ACC112 (cell line): ENCODE results near the gene RNF6.

Experiments
- H2AFZ ChIP-seq: fragments of 200-600 bp; sonication (generic); one replicate; pipeline ENCODE4 v1.6.0; 2017; ENCODE audit warnings: antibody characterized with exemption, low read length; ENCODE audit not compliant: unreplicated experiment
- H3K27ac ChIP-seq: fragments of 200-600 bp; sonication (generic); 2 replicates; pipeline ENCODE4 v1.5.1; 2014; ENCODE audit warnings: low read depth, mild to moderate bottlenecking, antibody characterized with exemption, low read length, moderate library complexity
- H3K27me3 ChIP-seq: fragments of 200-600 bp; sonication (generic); 2 replicates; pipeline ENCODE4 v1.6.1; 2014; ENCODE audit warnings: mild to moderate bottlenecking, antibody characterized with exemption, low read length, moderate library complexity, mixed read lengths; ENCODE audit not compliant: insufficient read depth
- H3K36me3 ChIP-seq: fragments of 200-600 bp; sonication (generic); 2 replicates; pipeline ENCODE4 v1.6.1; 2016; ENCODE audit warnings: mild to moderate bottlenecking, antibody characterized with exemption, low read length, moderate library complexity, mixed read lengths; ENCODE audit not compliant: insufficient read depth
- H3K4me1 ChIP-seq: fragments of 200-600 bp; sonication (generic); one replicate; pipeline ENCODE4 v1.6.1; 2016; ENCODE audit warnings: low read length, mixed read lengths; ENCODE audit not compliant: insufficient read depth, unreplicated experiment, control insufficient read depth
- H3K4me3 ChIP-seq: fragments of 200-600 bp; sonication (generic); 2 replicates; pipeline ENCODE4 v1.5.1; 2014; ENCODE audit warnings: mild to moderate bottlenecking, low read depth, low read length
- H3K79me2 ChIP-seq: fragments of 200-600 bp; sonication (generic); one replicate; pipeline ENCODE4 v1.6.0; 2016; ENCODE audit warnings: low read length; ENCODE audit not compliant: control insufficient read depth, unreplicated experiment, insufficient read depth

The RNF6 gene

DNA sequence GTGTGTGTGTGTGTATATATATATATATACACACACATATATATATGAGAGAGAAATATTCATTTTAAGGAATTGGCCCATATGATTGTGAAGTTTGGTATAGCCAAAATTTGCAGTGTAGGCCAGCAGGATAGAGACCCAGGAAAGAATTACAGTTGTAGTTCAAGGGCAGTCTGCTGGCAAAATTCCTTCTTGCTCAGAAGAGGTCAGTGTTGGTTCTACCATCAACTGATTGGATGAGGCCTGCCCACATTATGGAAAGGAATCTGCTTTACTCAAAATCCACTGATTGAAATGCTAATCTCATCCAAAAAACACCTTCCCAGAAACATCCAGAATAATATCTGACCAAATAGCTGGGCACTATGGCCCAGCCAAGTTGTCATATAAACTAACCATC is 24.0 kb downstream of the RNF6 start:
- H3K27ac ChIP-seq = no peak overlapping the region
- no peaks in the 10 kb centered on the region for H3K27me3 ChIP-seq
- no peak overlapping the region for H3K4me3 ChIP-seq
- no peaks in the 10 kb centered on the region for H3K79me2 ChIP-seq
- no peak overlapping the region for H2AFZ ChIP-seq
- peaks cover 14% of the 10 kb centered on the region for H3K4me1 ChIP-seq
- H3K36me3 ChIP-seq = no peaks in the 10 kb centered on the region

DNA sequence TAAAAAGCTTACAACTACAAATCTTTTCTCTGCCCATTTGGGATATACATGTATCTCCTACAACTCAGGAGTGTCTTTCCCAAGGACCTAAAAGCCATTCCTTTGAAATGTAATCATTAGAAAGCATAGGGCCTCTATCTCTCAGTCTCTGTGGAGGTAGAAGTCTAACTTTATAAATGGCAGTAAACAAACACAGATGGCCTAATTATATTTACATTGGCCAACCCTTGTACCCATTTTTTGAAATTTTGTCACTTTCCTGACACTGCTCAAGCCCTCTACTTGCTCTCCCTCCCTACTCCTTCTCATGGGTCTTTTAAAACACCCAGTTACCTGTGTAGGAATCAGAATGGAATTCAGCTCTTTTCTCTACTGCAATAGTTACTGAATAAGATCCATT is 24.8 kb downstream of the RNF6 start:
- H3K36me3 ChIP-seq = no peaks in the 10 kb centered on the region
- no peak overlapping the region for H3K27ac ChIP-seq

DNA sequence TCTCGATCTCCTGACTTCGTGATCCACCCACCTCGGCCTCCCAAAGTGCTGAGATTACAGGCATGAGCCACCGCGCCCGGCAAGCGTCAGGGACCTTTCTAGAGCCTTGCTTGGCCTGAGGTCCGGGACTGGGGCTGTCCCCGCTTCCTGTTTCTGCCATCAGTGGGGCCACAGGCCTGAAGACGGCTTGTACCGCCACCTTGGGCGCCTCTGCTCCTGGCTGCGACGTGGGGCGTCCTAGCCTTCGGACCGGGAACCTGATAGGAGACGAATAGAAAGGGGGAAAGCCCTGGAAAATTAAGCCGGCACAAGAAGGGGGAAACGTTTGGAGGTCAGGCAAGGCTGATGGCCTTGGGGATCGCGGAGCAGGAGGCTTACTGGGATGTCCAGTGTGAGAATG is 35.1 kb downstream of the RNF6 start:
- Histone ChIP-seq H3K27me3 (no peaks in the 10 kb centered on the region), H3K79me2 (no peaks in the 10 kb centered on the region), H3K4me3 (peak overlapping the region; percentile 92), H3K27ac (no peak overlapping the region), H2AFZ (peak overlapping the region; percentile 31), H3K36me3 (no peaks in the 10 kb centered on the region), H3K4me1 (peaks cover 3% of the 10 kb centered on the region)

More for the DNA sequence above, 24.8 kb downstream of the RNF6 start:
- Histone ChIP-seq H3K27me3 (no peaks in the 10 kb centered on the region), H3K4me1 (peaks cover 7% of the 10 kb centered on the region), H2AFZ (no peak overlapping the region), H3K79me2 (no peaks in the 10 kb centered on the region), H3K4me3 (no peak overlapping the region)

DNA sequence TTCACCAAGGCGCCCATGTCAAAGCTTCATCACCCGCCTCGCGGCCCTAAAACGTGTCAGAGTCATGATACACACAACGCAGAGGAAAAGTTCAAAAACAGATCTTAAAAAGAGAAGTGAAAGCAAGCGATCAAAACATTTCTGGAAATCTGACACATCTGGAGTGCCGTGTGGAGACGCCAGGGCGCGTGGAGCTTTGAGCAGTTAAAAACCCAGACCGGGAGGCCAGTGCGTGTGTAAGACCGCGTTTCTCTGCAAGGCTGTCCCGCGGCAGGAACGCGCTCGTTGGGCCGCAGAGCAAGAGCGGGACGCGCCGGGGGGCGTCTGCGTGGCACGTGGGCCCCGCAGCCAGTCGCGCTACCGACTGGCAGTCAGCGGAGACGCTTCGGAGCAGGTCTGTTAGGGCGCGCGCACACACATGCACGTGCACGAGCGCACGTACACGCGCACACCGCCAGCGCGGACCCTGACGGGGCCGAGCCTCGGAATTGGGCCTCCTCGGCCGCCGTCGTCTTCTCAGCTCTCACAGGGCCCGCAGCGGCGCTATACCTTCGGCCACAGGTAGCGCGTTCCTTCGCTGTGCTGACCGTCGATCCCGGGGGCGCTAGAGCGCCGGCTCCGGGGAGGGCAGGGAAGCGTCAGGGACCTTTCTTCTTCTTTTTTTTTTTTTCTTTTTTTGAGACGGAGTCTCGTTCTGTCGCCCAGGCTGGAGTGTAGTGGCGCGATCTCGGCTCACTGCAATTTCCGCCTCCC is 35.8 kb downstream of the RNF6 start:
- H3K79me2 ChIP-seq = no peaks in the 10 kb centered on the region
- H3K27ac ChIP-seq = peak overlapping the region; percentile 53
- peak overlapping the region; percentile 92 for H3K4me3 ChIP-seq
- no peaks in the 10 kb centered on the region for H3K36me3 ChIP-seq
- peaks cover 3% of the 10 kb centered on the region for H3K4me1 ChIP-seq
- no peaks in the 10 kb centered on the region for H3K27me3 ChIP-seq
- H2AFZ ChIP-seq = peak overlapping the region; percentile 89

DNA sequence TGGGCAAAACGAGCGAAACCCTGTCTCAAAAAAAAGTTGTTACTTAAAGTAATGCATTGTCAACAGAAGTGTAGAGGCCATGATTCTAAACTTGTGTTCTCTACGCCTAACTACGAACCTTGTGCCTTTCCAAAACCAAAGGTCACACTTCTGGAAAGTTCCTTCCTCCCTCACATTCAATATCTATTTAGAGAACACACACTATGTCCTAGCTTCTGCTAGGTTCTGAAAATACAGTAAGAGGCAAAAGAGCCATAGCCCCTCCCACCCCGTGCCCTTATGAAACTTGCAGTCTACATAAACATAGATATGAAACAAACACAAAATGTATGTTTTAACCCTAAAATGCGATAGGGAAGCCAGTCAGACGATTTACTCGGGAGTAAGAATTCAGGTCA is 36.4 kb downstream of the RNF6 start:
- Histone ChIP-seq H3K27me3 (no peaks in the 10 kb centered on the region), H3K79me2 (no peaks in the 10 kb centered on the region), H3K27ac (peak overlapping the region; percentile 53), H2AFZ (peak overlapping the region; percentile 89), H3K36me3 (no peaks in the 10 kb centered on the region), H3K4me1 (peaks cover 3% of the 10 kb centered on the region), H3K4me3 (peak overlapping the region; percentile 92)

DNA sequence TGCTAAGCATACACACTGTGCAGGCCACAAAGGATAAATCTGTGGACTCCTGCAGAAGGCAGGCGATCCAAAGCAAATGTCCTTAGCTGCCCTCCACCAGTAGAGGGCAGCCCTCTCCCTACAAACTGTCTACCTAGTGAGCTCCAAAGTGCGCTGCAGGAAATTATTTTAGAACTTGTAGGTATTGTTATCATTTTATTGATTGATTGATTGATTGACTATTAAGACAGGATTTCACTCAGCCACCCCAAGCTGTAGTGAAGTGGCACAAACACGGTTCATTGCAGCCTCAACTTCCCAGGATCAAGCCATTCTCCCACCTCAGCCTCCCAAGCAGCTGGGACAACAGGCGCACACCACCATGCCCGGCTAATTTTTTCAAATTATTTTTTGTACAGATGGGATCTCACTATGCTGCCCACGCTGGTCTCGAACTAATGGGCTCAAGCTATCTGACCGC is 37.3 kb downstream of the RNF6 start:
- Histone ChIP-seq H3K4me3 (no peak overlapping the region), H3K27ac (no peak overlapping the region), H3K79me2 (no peaks in the 10 kb centered on the region), H2AFZ (no peak overlapping the region), H3K27me3 (no peaks in the 10 kb centered on the region), H3K36me3 (no peaks in the 10 kb centered on the region), H3K4me1 (peaks cover 3% of the 10 kb centered on the region)

DNA sequence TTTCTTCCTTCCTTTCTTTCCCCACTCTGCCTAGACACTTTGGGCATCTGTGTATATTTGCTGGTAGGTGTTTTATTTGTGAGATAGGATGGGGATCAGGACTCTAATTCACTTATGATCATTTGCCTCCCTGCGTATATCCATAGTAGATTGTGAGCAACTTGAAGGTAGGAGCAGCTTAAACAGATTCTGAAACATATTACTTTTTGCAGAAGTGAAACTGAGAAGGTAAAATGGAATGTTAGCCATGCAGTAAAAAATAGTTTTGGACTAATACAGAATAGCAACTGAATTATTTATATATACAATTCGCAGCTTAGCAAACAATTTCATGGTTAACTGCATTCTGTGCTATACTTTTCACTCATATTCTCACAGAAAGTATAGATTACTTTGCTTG is 38.7 kb downstream of the RNF6 start:
- Histone ChIP-seq H3K36me3 (no peaks in the 10 kb centered on the region), H3K79me2 (no peaks in the 10 kb centered on the region), H3K27ac (no peak overlapping the region), H3K27me3 (no peaks in the 10 kb centered on the region), H3K4me3 (no peak overlapping the region), H3K4me1 (peaks cover 3% of the 10 kb centered on the region), H2AFZ (no peak overlapping the region)

DNA sequence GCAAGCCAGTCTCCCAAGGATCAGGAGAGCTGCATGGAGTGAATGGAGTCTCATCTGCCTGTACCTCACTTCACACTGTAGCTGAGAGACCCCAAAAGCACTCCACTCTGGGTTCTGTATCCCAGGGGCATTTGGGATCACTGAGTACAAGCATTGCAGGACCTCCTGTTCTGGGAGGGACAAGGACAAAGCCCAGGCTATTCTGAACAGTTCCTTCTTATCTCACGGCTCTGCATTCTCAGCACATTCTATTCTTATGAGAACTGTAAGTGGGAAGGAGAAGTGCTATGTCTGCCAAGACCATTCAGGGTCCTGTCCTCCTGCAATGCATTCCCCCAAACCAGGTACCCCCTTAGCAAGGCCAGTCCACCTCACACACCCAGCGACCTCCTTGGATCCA is 42.8 kb downstream of the RNF6 start:
- no peak overlapping the region for H2AFZ ChIP-seq
- H3K4me1 ChIP-seq = no peaks in the 10 kb centered on the region
- H3K4me3 ChIP-seq = no peak overlapping the region
- H3K79me2 ChIP-seq = no peaks in the 10 kb centered on the region
- peaks cover 7% of the 10 kb centered on the region for H3K27me3 ChIP-seq
- no peaks in the 10 kb centered on the region for H3K36me3 ChIP-seq
- no peak overlapping the region for H3K27ac ChIP-seq

DNA sequence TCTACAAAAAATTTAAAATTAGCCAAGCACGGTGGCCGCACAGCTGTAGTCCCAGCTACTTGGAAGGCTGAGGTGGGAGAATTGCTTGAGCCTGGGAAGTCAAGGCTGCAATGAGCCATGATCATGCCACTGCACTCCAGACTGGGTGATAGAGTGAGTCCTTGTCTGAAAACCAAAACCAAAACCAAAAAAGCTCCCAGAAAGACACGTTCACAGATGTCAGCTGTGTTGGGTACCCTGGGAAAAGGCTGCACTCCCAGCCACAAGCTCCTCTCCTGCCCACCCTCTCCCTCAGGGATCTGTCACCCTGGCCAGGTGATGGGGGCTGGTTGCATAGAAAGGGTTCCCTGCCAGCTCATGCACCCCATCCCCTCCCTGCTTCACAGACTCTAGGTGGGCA is 53.3 kb downstream of the RNF6 start:
- no peaks in the 10 kb centered on the region for H3K36me3 ChIP-seq
- H3K4me3 ChIP-seq = no peak overlapping the region
- no peaks in the 10 kb centered on the region for H3K4me1 ChIP-seq
- peaks cover 15% of the 10 kb centered on the region for H3K27me3 ChIP-seq
- H3K79me2 ChIP-seq = no peaks in the 10 kb centered on the region
- no peak overlapping the region for H3K27ac ChIP-seq
- H2AFZ ChIP-seq = no peak overlapping the region

DNA sequence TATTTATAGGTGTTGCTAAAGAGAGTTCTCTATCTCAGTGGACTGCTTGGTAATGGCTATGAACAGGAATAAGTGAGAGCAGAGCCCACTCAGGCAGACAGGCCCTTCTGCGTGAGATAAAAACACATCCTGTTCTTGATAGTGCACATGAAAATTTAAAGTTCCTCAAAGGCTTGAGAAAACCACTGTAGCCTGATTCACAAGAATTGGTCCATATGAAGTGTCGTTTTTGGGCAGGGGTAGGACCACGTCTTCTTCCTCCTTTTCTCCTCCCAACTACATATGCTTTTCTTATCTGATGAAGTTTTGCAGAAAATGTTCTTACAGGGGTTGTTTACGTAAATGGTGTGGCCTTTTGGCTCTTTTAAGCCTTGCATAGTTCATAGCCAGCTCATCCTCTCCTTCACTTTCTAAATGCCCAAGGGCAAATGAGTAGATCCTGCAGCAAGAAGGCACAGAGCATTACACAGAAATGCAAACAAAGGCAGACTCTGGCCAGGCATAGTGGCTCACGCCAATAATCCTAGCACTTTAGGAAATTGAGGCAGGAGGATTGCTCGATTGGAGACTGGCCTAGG is 53.8 kb downstream of the RNF6 start:
- Histone ChIP-seq H3K27ac (no peak overlapping the region), H3K36me3 (no peaks in the 10 kb centered on the region), H3K4me1 (no peaks in the 10 kb centered on the region)

DNA sequence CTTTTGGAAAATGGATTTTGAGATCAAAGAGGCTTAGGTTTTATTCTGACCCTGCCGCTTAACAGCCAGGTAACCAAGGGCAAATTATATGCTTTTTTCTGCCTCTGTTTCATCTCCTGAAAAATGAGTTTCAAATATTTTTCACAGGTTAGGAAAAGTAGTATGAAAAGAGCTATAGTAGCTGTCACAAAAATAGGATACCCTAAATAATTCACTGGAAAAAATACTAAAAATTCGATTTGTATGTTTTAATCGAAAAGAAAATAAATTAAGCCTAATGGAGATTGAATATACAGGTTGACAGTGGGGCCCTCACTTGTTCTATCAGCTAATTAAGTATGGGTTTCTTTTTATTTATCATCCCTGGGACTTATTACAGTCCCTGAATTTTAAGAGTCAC is 58.3 kb downstream of the RNF6 start:
- Histone ChIP-seq H3K27ac (no peak overlapping the region), H3K4me1 (no peaks in the 10 kb centered on the region), H3K4me3 (no peak overlapping the region), H3K79me2 (no peaks in the 10 kb centered on the region), H3K27me3 (peaks cover 39% of the 10 kb centered on the region), H3K36me3 (no peaks in the 10 kb centered on the region), H2AFZ (no peak overlapping the region)

More for the DNA sequence above, 53.8 kb downstream of the RNF6 start:
- H3K4me3 ChIP-seq = no peak overlapping the region
- no peak overlapping the region for H2AFZ ChIP-seq
- H3K79me2 ChIP-seq = no peaks in the 10 kb centered on the region
- H3K27me3 ChIP-seq = peaks cover 18% of the 10 kb centered on the region
